ENCODE data around the gene ARVCF. TPM values are rescaled to one million over a fixed set of nuclear protein-coding genes. Genes with fewer than 3 reads are reported as not detected.

ARVCF gene
- total and polyA plus RNA-seq, 2 experiments from 2014 or later = 15.6 to 122 TPM

GRCh38 chr22:20037419-20037818 is 20.8 kb upstream of the ARVCF start (continued):
- TF ChIP-seq CTCF (conservative IDR thresholded peaks at IDR 0.05; ENCODE audit: low read depth in 2 of 2) = no peak
- no peak for TF ChIP-seq POLR2AphosphoS5 (IDR thresholded peaks at IDR 0.05; ENCODE audit: low read depth)
- TF ChIP-seq ZNF331 (CRISPR knock-in tag; IDR thresholded peaks at IDR 0.05; ENCODE audit: low read depth) = no peak
- no peak for TF ChIP-seq EZH2phosphoT487 (IDR thresholded peaks at IDR 0.05; ENCODE audit: unreplicated experiment)
- no peak for TF ChIP-seq STAT1 (IDR thresholded peaks at IDR 0.05; ENCODE audit: unreplicated experiment)
- TF ChIP-seq EZH2 (IDR thresholded peaks at IDR 0.05; ENCODE audit: low read depth, unreplicated experiment) = no peak
- TF ChIP-seq REST (IDR thresholded peaks at IDR 0.05; ENCODE audit: unreplicated experiment) = no peak
- TF ChIP-seq JUNB (IDR thresholded peaks at IDR 0.05; ENCODE audit: unreplicated experiment) = no peak

GRCh38 chr22:20036535-20037392 is 20.1 kb upstream of the ARVCF start:
- Histone ChIP-seq H3K36me3 (ENCODE audit: insufficient read depth) (no peaks in the 10 kb centered on the region), H3K4me3 (no peak overlapping the region), H3K9me2 (ENCODE audit: insufficient read depth) (no peaks in the 10 kb centered on the region), H4K20me1 (replicated peaks; ENCODE audit: insufficient read depth) (no peaks in the 10 kb centered on the region; the same call in 1 of the 2 replicates), H3K27ac (ENCODE audit: low read depth) (no peak overlapping the region), H3K79me2 (replicated peaks; ENCODE audit: insufficient read depth) (no peaks in the 10 kb centered on the region), H3K27me3 (ENCODE audit: insufficient read depth) (no peaks in the 10 kb centered on the region), H3F3A (replicated peaks; ENCODE audit: low read depth) (no peaks in the 10 kb centered on the region), H2AFZ (no peak overlapping the region), H3K4me1 (ENCODE audit: insufficient read depth) (no peaks in the 10 kb centered on the region), H3K4me2 (no peak overlapping the region)
- no peaks in the 10 kb centered on the region; the same call in 2 of the 3 replicates for H3K36me3 Mint-ChIP-seq (ENCODE audit: low read depth)
- no peak for DNase-seq (ENCODE audit: low spot score)
- no peak for ATAC-seq
- no peaks in the 10 kb centered on the region for H3K4me1 Mint-ChIP-seq
- peaks cover 11% of the 10 kb centered on the region for H3K27me3 Mint-ChIP-seq (ENCODE audit: insufficient read depth, low read depth, poor library complexity)
- TF ChIP-seq ZNF331 (CRISPR knock-in tag; IDR thresholded peaks at IDR 0.05; ENCODE audit: low read depth) (no peak), CREB1 (CRISPR knock-in tag; IDR thresholded peaks at IDR 0.05; ENCODE audit: low read depth) (no peak)
- no peak overlapping the region for H3K4me3 Mint-ChIP-seq
- no peaks in the 10 kb centered on the region for H3K9me3 Mint-ChIP-seq
- no peak overlapping the region for H3K27ac Mint-ChIP-seq
